Endothelial cell of umbilical vein (primary cell): ENCODE results near the gene STT3B. TPM values are rescaled to one million over a fixed set of nuclear protein-coding genes. Genes with fewer than 3 reads are reported as not detected.

Experiments
- BruUV-seq: library from RNA; stranded (reverse); fragments of 400-500 nt; replicated peaks from 2 replicates; lab custom pipeline; 2021; lab: Mats Ljungman, UMichigan
- CTCF ChIA-PET: fragments of 300-600, 350-600 bp; sonication (Branson Sonifier 250); formaldehyde crosslinking; loops from one replicate; lab custom pipeline; 2021; ENCODE audit warnings: antibody characterized with exemption, inconsistent platforms; lab: Charles Lee
- POLR2A ChIA-PET: fragments of 300-600, 350-600 bp; sonication (Branson Sonifier 250); formaldehyde crosslinking; loops from one replicate; lab custom pipeline; 2021; ENCODE audit warnings: antibody characterized with exemption, inconsistent platforms; lab: Charles Lee
- DNase-seq: peaks from one replicate; pipeline ENCODE4 v3.0.0-alpha.2; 2011; ENCODE audit warnings: low read depth, low spot score
- FAIRE-seq: peaks from 2 replicates; lab custom pipeline; 2011; peaks lifted over from hg19 to GRCh38; lab: Jason Lieb, UNC
- H2AFZ ChIP-seq: 2 replicates; pipeline ENCODE4 v1.6.0; 2012; ENCODE audit warnings: low read depth, low read length, control low read depth, inconsistent platforms
- H3K27ac ChIP-seq: 2 replicates; pipeline ENCODE4 v1.5.1; 2011; ENCODE audit warnings: low read depth, mild to moderate bottlenecking, control low read depth, low read length, moderate library complexity; ENCODE audit not compliant: insufficient read depth
- H3K27me3 ChIP-seq, 2 experiments: 2 replicates each; pipeline versions ENCODE4 v1.6.0 to v1.6.1; 2011; ENCODE audit warnings: low read length in 2 of 2, mixed read lengths in 1 of 2; ENCODE audit not compliant: control insufficient read depth in 2 of 2, insufficient read depth in 2 of 2
- H3K36me3 ChIP-seq, 2 experiments: 2 replicates in 1 of 2; 3 replicates in 1 of 2; pipeline ENCODE4 v1.5.1; 2011; ENCODE audit warnings: low read length in 2 of 2, mild to moderate bottlenecking in 1 of 2, moderate library complexity in 1 of 2; ENCODE audit not compliant: control insufficient read depth in 2 of 2, insufficient read depth in 2 of 2; ENCODE audit errors: extremely low read depth in 1 of 2
- H3K4me1 ChIP-seq: 3 replicates; pipeline ENCODE4 v1.5.1; 2011; ENCODE audit warnings: mild to moderate bottlenecking, low read length; ENCODE audit not compliant: control insufficient read depth, insufficient read depth; ENCODE audit errors: extremely low read depth
- H3K4me2 ChIP-seq: 2 replicates; pipeline ENCODE4 v1.6.1; 2011; ENCODE audit warnings: low read length, control low read depth, mixed read lengths; ENCODE audit not compliant: insufficient read depth
- H3K4me3 ChIP-seq, 3 experiments: fragments of 200-600 bp in 1 of 3; sonication (generic), shearing (Covaris generic) in 1 of 3; replicated peaks in 1 of 3; 2 replicates each; pipeline ENCODE4 v1.5.1; 2011 to 2016; ENCODE audit warnings: control low read depth in 3 of 3, low read length in 3 of 3, mild to moderate bottlenecking in 2 of 3, inconsistent platforms in 1 of 3, low read depth in 1 of 3, moderate library complexity in 1 of 3; ENCODE audit not compliant: insufficient read depth in 1 of 3
- H3K79me2 ChIP-seq: 2 replicates; pipeline ENCODE4 v1.6.0; 2012; ENCODE audit warnings: low read length, inconsistent platforms; ENCODE audit not compliant: control insufficient read depth, insufficient read depth
- H3K9ac ChIP-seq: replicated peaks from 2 replicates; pipeline ENCODE3; 2011; ENCODE audit warnings: low read length, control low read depth; ENCODE audit not compliant: insufficient read depth; ENCODE audit errors: extremely low read depth
- H3K9me1 ChIP-seq: replicated peaks from 3 replicates; pipeline ENCODE4 v1.6.0; 2011; ENCODE audit warnings: mild to moderate bottlenecking, low read length; ENCODE audit not compliant: control insufficient read depth, insufficient read depth; ENCODE audit errors: extremely low read depth
- H3K9me3 ChIP-seq: replicated peaks from 2 replicates; pipeline ENCODE4 v1.5.1; 2012; ENCODE audit warnings: low read length, inconsistent platforms; ENCODE audit not compliant: control insufficient read depth, insufficient read depth
- H4K20me1 ChIP-seq: replicated peaks from 2 replicates; pipeline ENCODE3; 2011; ENCODE audit warnings: mild to moderate bottlenecking, low read length; ENCODE audit not compliant: control insufficient read depth, insufficient read depth; ENCODE audit errors: extremely low read depth
- EZH2 ChIP-seq: IDR thresholded peaks from 2 replicates; pipeline ENCODE4 v1.6.1; 2012; ENCODE audit warnings: borderline replicate concordance, low read depth, mild to moderate bottlenecking, moderate library complexity, low read length, inconsistent platforms; ENCODE audit not compliant: severe bottlenecking
- FOS ChIP-seq: IDR thresholded peaks from 2 replicates; pipeline ENCODE4 v1.6.1; 2011; ENCODE audit warnings: mild to moderate bottlenecking, low read length, moderate library complexity, borderline replicate concordance; ENCODE audit not compliant: insufficient read depth
- GATA2 ChIP-seq: IDR thresholded peaks from 2 replicates; pipeline ENCODE4 v1.7.0; 2011; ENCODE audit warnings: low read depth, mild to moderate bottlenecking, moderate library complexity, mixed read lengths, low read length; ENCODE audit not compliant: insufficient read length, insufficient read depth
- JUN ChIP-seq: IDR thresholded peaks from 2 replicates; pipeline ENCODE4 v1.6.1; 2011; ENCODE audit warnings: borderline replicate concordance, low read depth; ENCODE audit not compliant: insufficient read length, insufficient read depth
- MYC ChIP-seq: IDR thresholded peaks from one replicate; pipeline ENCODE4 v1.6.1; 2011; ENCODE audit warnings: mild to moderate bottlenecking, low read depth, low read length
- POLR2A ChIP-seq: IDR thresholded peaks from 2 replicates; pipeline ENCODE4 v1.6.1; 2012; ENCODE audit warnings: low read depth, mild to moderate bottlenecking, control low read depth, low read length
- POLR2AphosphoS5 ChIP-seq: IDR thresholded peaks from 2 replicates; pipeline ENCODE4 v1.6.1; 2012; ENCODE audit warnings: low read depth, mild to moderate bottlenecking, control low read depth, low read length, moderate library complexity; ENCODE audit not compliant: insufficient read depth
- dilution Hi-C: fragments of 300-500 bp; cut with MboI; formaldehyde crosslinking; loops from one replicate; pipeline ENCODE4 v1.15.0; 2019; ENCODE audit warnings: low sequenced_read_pairs; ENCODE audit not compliant: extremely low pct_ligation_motif_present
- intact Hi-C: fragments of 100-400 bp; cut with micrococcal nuclease; formaldehyde crosslinking; loops from one replicate; pipeline ENCODE4 v1.10.0; 2022
- polyA plus RNA-seq, 4 experiments: library from polyadenylated mRNA; depleted of rRNA in 3 of 4; stranded (reverse) in 3 of 4; unstranded in 1 of 4; fragments of >200 nt; gene quantifications; 2 replicates each; pipeline versions ENCODE4 v1.2.1 to v1.2.3, GENCODE V29; 2011 to 2012; ENCODE audit warnings: missing spikeins in 1 of 4
- total RNA-seq: library from RNA; stranded (reverse); gene quantifications from 2 replicates; pipeline ENCODE4 v1.2.3, GENCODE V29; 2021
- TF ChIP-seq, protein P1 (sequence below), 2 donors: IDR thresholded peaks; 1 replicate in 1 of 2; 2 replicates in 1 of 2; pipeline ENCODE4 v1.5.1; 2011; ENCODE audit warnings: low read length in 2 of 2, mild to moderate bottlenecking in 2 of 2, moderate library complexity in 2 of 2, control low read depth in 1 of 2, inconsistent platforms in 1 of 2, low read depth in 1 of 2; ENCODE audit not compliant: insufficient read depth in 1 of 2; ENCODE audit errors: extremely low read depth in 1 of 2
- TF ChIP-seq, protein P2 (sequence below): IDR thresholded peaks from 2 replicates; pipeline ENCODE4 v1.6.1; 2011; ENCODE audit not compliant: insufficient read depth, insufficient read length

Gene STT3B
- total and polyA plus RNA-seq, 2 donors (not counting 3 experiments of a cell fraction or from before 2014, with no cell fraction given), result 56.4 to 113 TPM

DNA sequence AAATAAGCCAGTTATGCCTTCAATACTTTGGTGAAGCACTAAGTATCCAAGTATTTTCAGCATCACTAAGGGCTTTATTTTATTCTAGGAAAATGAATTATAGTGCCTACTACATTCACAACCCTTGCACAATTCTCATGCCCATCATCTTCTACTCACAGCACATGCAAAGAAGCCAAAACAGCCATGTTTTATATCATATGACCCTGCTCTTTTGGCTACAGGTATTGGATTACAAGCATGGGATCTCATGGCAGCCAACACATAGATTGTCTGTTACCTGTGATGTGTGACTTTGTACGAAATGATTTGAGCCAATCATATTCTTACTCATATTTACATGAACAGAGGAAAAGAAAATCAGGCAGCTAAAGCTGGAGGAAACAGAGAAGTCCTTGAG is 38.6 kb downstream of the STT3B start:
- Histone ChIP-seq H3K4me1 (peaks cover 6% of the 10 kb centered on the region), H2AFZ (no peak overlapping the region), H3K9ac (no peak overlapping the region), H3K9me3 (no peaks in the 10 kb centered on the region), H3K27ac (no peak overlapping the region), H3K36me3 (no peaks in the 10 kb centered on the region), H3K27me3 (no peaks in the 10 kb centered on the region), H3K9me1 (no peaks in the 10 kb centered on the region), H3K79me2 (peaks cover 83% of the 10 kb centered on the region), H3K4me3 (no peak overlapping the region), H3K4me2 (no peak overlapping the region), H4K20me1 (peaks cover 36% of the 10 kb centered on the region)
- intact Hi-C loops (no loop called here), dilution Hi-C loops (no loop called here)
- no peak for DNase-seq
- POLR2A ChIA-PET, result no interaction called here
- FAIRE-seq, result no peak
- TF ChIP-seq MYC (no peak), POLR2AphosphoS5 (no peak), JUN (no peak), GATA2 (no peak), FOS (no peak), EZH2 (no peak), POLR2A (no peak)
- TF ChIP-seq, protein P1, sequence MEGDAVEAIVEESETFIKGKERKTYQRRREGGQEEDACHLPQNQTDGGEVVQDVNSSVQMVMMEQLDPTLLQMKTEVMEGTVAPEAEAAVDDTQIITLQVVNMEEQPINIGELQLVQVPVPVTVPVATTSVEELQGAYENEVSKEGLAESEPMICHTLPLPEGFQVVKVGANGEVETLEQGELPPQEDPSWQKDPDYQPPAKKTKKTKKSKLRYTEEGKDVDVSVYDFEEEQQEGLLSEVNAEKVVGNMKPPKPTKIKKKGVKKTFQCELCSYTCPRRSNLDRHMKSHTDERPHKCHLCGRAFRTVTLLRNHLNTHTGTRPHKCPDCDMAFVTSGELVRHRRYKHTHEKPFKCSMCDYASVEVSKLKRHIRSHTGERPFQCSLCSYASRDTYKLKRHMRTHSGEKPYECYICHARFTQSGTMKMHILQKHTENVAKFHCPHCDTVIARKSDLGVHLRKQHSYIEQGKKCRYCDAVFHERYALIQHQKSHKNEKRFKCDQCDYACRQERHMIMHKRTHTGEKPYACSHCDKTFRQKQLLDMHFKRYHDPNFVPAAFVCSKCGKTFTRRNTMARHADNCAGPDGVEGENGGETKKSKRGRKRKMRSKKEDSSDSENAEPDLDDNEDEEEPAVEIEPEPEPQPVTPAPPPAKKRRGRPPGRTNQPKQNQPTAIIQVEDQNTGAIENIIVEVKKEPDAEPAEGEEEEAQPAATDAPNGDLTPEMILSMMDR (IDR thresholded peaks at IDR 0.05; ENCODE audit: extremely low read depth in 1 of 2, insufficient read depth in 1 of 2, low read depth in 1 of 2, low read length in 2 of 2), result no peak
- TF ChIP-seq, protein P2, sequence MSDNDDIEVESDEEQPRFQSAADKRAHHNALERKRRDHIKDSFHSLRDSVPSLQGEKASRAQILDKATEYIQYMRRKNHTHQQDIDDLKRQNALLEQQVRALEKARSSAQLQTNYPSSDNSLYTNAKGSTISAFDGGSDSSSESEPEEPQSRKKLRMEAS, result no peak
- CTCF ChIA-PET, result no interaction called here
- no TSS peak for BruUV-seq
